K562 (cell line): ENCODE measurements around the gene IFRD1.

ENCODE experiments used
- CHD4 ChIP-seq: fragments of 200-600 bp; sonication (generic); IDR thresholded peaks from 3 replicates; pipeline ENCODE4 v1.6.1; 2012; ENCODE audit warnings: low read depth, mild to moderate bottlenecking, mixed read lengths, low read length, inconsistent platforms; ENCODE audit not compliant: insufficient read depth, insufficient replicate concordance, poor library complexity, severe bottlenecking
- CTCF ChIP-seq, 3 experiments: IDR thresholded peaks in 2 of 3; conservative IDR thresholded peaks in 1 of 3; 2 replicates each; pipeline ENCODE4 v1.5.1; 2011 to 2012; ENCODE audit warnings: low read length in 3 of 3, mild to moderate bottlenecking in 3 of 3, control low read depth in 2 of 3, improper control_type of control experiment in 1 of 3, inconsistent platforms in 1 of 3, low read depth in 1 of 3, mixed read lengths in 1 of 3, moderate library complexity in 1 of 3; ENCODE audit not compliant: insufficient read depth in 2 of 3
- FOXM1 ChIP-seq, 2 experiments: fragments of 450-650 bp in 1 of 2; sonication (generic) in 1 of 2; formaldehyde crosslinking in 1 of 2; IDR thresholded peaks; 2 replicates each; pipeline versions ENCODE4 v1.6.1 to v1.9.0; 2017 to 2022; ENCODE audit warnings: low read depth in 2 of 2, mild to moderate bottlenecking in 2 of 2, missing genetic modification reagents in 1 of 2, moderate library complexity in 1 of 2
- JUND ChIP-seq, 2 experiments: IDR thresholded peaks; 2 replicates in 1 of 2; 3 replicates in 1 of 2; pipeline ENCODE4 v1.6.1; 2011; ENCODE audit warnings: borderline replicate concordance in 2 of 2, low read depth in 2 of 2, low read length in 2 of 2, improper control_type of control experiment in 1 of 2, missing biosample characterization in 1 of 2, missing genetic modification characterization in 1 of 2, missing genetic modification reagents in 1 of 2
- NR2C2 ChIP-seq, 2 experiments: fragments of 200-800 bp in 1 of 2; sonication (Bioruptor generic) in 1 of 2; sonication (generic) in 1 of 2; formaldehyde crosslinking in 1 of 2; IDR thresholded peaks; 2 replicates each; pipeline versions ENCODE4 v1.6.1 to v1.8.0; 2016 to 2022; ENCODE audit warnings: mild to moderate bottlenecking in 1 of 2, missing compliant biosample characterization in 1 of 2, missing genetic modification characterization in 1 of 2, missing genetic modification reagents in 1 of 2
- TCF7L2 ChIP-seq: fragments of 150-350 bp; IDR thresholded peaks from 2 replicates; pipeline ENCODE4 v1.6.1; 2016; ENCODE audit warnings: low read depth, mild to moderate bottlenecking, low read length, moderate library complexity
- ZSCAN29 ChIP-seq: fragments of 450-650 bp; IDR thresholded peaks from 2 replicates; pipeline ENCODE4 v1.6.1; 2017

GRCh38 chr7:112419543-112420130, 30.6 kb upstream of the IFRD1 start:
- no peak for TF ChIP-seq FOXM1 (IDR thresholded peaks at IDR 0.05; ENCODE audit: low read depth)
- TF ChIP-seq FOXM1 (CRISPR knock-in tag; IDR thresholded peaks at IDR 0.05; ENCODE audit: low read depth) = no peak
- TF ChIP-seq CTCF (IDR thresholded peaks at IDR 0.05 in 2 of 3, conservative IDR thresholded peaks at IDR 0.05 in 1 of 3; ENCODE audit: insufficient read depth in 2 of 3, low read depth in 1 of 3, low read length in 3 of 3) = no peak
- TF ChIP-seq JUND (IDR thresholded peaks at IDR 0.05; ENCODE audit: borderline replicate concordance, low read depth, low read length) = no peak
- TF ChIP-seq JUND (tag; IDR thresholded peaks at IDR 0.05; ENCODE audit: borderline replicate concordance, low read depth, low read length) = no peak
- no peak for TF ChIP-seq CHD4
- no peak for TF ChIP-seq TCF7L2
- no peak for TF ChIP-seq ZSCAN29
- TF ChIP-seq NR2C2 (CRISPR knock-in tag; IDR thresholded peaks at IDR 0.05) = no peak
- no peak for TF ChIP-seq NR2C2 (tag; IDR thresholded peaks at IDR 0.05)
